Endothelial cell of umbilical vein (primary cell): ENCODE results near the gene ACVRL1. TPM values are rescaled to one million over a fixed set of nuclear protein-coding genes. Genes with fewer than 3 reads are reported as not detected.
A peak's percentile ranks its signal among the peaks of the same experiment; 100 is the strongest.

Experiments used
- BruUV-seq: library from RNA; stranded (reverse); fragments of 400-500 nt; replicated peaks from 2 replicates; lab custom pipeline; 2021; lab: Mats Ljungman, UMichigan
- CTCF ChIA-PET: fragments of 300-600, 350-600 bp; sonication (Branson Sonifier 250); formaldehyde crosslinking; loops from one replicate; lab custom pipeline; 2021; ENCODE audit warnings: antibody characterized with exemption, inconsistent platforms; lab: Charles Lee
- POLR2A ChIA-PET: fragments of 300-600, 350-600 bp; sonication (Branson Sonifier 250); formaldehyde crosslinking; loops from one replicate; lab custom pipeline; 2021; ENCODE audit warnings: antibody characterized with exemption, inconsistent platforms; lab: Charles Lee
- DNase-seq: peaks from one replicate; pipeline ENCODE4 v3.0.0-alpha.2; 2011; ENCODE audit warnings: low read depth, low spot score
- FAIRE-seq: peaks from 2 replicates; lab custom pipeline; 2011; peaks lifted over from hg19 to GRCh38; lab: Jason Lieb, UNC
- H2AFZ ChIP-seq: 2 replicates; pipeline ENCODE4 v1.6.0; 2012; ENCODE audit warnings: low read depth, low read length, control low read depth, inconsistent platforms
- H3K27ac ChIP-seq: 2 replicates; pipeline ENCODE4 v1.5.1; 2011; ENCODE audit warnings: low read depth, mild to moderate bottlenecking, control low read depth, low read length, moderate library complexity; ENCODE audit not compliant: insufficient read depth
- H3K27me3 ChIP-seq, 2 experiments: 2 replicates each; pipeline versions ENCODE4 v1.6.0 to v1.6.1; 2011; ENCODE audit warnings: low read length in 2 of 2, mixed read lengths in 1 of 2; ENCODE audit not compliant: control insufficient read depth in 2 of 2, insufficient read depth in 2 of 2
- H3K36me3 ChIP-seq, 2 experiments: 2 replicates in 1 of 2; 3 replicates in 1 of 2; pipeline ENCODE4 v1.5.1; 2011; ENCODE audit warnings: low read length in 2 of 2, mild to moderate bottlenecking in 1 of 2, moderate library complexity in 1 of 2; ENCODE audit not compliant: control insufficient read depth in 2 of 2, insufficient read depth in 2 of 2; ENCODE audit errors: extremely low read depth in 1 of 2
- H3K4me1 ChIP-seq: 3 replicates; pipeline ENCODE4 v1.5.1; 2011; ENCODE audit warnings: mild to moderate bottlenecking, low read length; ENCODE audit not compliant: control insufficient read depth, insufficient read depth; ENCODE audit errors: extremely low read depth
- H3K4me2 ChIP-seq: 2 replicates; pipeline ENCODE4 v1.6.1; 2011; ENCODE audit warnings: low read length, control low read depth, mixed read lengths; ENCODE audit not compliant: insufficient read depth
- H3K4me3 ChIP-seq, 3 experiments: fragments of 200-600 bp in 1 of 3; sonication (generic), shearing (Covaris generic) in 1 of 3; replicated peaks in 1 of 3; 2 replicates each; pipeline ENCODE4 v1.5.1; 2011 to 2016; ENCODE audit warnings: control low read depth in 3 of 3, low read length in 3 of 3, mild to moderate bottlenecking in 2 of 3, inconsistent platforms in 1 of 3, low read depth in 1 of 3, moderate library complexity in 1 of 3; ENCODE audit not compliant: insufficient read depth in 1 of 3
- H3K79me2 ChIP-seq: 2 replicates; pipeline ENCODE4 v1.6.0; 2012; ENCODE audit warnings: low read length, inconsistent platforms; ENCODE audit not compliant: control insufficient read depth, insufficient read depth
- H3K9ac ChIP-seq: replicated peaks from 2 replicates; pipeline ENCODE3; 2011; ENCODE audit warnings: low read length, control low read depth; ENCODE audit not compliant: insufficient read depth; ENCODE audit errors: extremely low read depth
- H3K9me1 ChIP-seq: replicated peaks from 3 replicates; pipeline ENCODE4 v1.6.0; 2011; ENCODE audit warnings: mild to moderate bottlenecking, low read length; ENCODE audit not compliant: control insufficient read depth, insufficient read depth; ENCODE audit errors: extremely low read depth
- H3K9me3 ChIP-seq: replicated peaks from 2 replicates; pipeline ENCODE4 v1.5.1; 2012; ENCODE audit warnings: low read length, inconsistent platforms; ENCODE audit not compliant: control insufficient read depth, insufficient read depth
- H4K20me1 ChIP-seq: replicated peaks from 2 replicates; pipeline ENCODE3; 2011; ENCODE audit warnings: mild to moderate bottlenecking, low read length; ENCODE audit not compliant: control insufficient read depth, insufficient read depth; ENCODE audit errors: extremely low read depth
- CTCF ChIP-seq, 2 donors: IDR thresholded peaks; 1 replicate in 1 of 2; 2 replicates in 1 of 2; pipeline ENCODE4 v1.5.1; 2011; ENCODE audit warnings: low read length in 2 of 2, mild to moderate bottlenecking in 2 of 2, moderate library complexity in 2 of 2, control low read depth in 1 of 2, inconsistent platforms in 1 of 2, low read depth in 1 of 2; ENCODE audit not compliant: insufficient read depth in 1 of 2; ENCODE audit errors: extremely low read depth in 1 of 2
- FOS ChIP-seq: IDR thresholded peaks from 2 replicates; pipeline ENCODE4 v1.6.1; 2011; ENCODE audit warnings: mild to moderate bottlenecking, low read length, moderate library complexity, borderline replicate concordance; ENCODE audit not compliant: insufficient read depth
- GATA2 ChIP-seq: IDR thresholded peaks from 2 replicates; pipeline ENCODE4 v1.7.0; 2011; ENCODE audit warnings: low read depth, mild to moderate bottlenecking, moderate library complexity, mixed read lengths, low read length; ENCODE audit not compliant: insufficient read length, insufficient read depth
- MYC ChIP-seq: IDR thresholded peaks from one replicate; pipeline ENCODE4 v1.6.1; 2011; ENCODE audit warnings: mild to moderate bottlenecking, low read depth, low read length
- POLR2A ChIP-seq: IDR thresholded peaks from 2 replicates; pipeline ENCODE4 v1.6.1; 2012; ENCODE audit warnings: low read depth, mild to moderate bottlenecking, control low read depth, low read length
- POLR2AphosphoS5 ChIP-seq: IDR thresholded peaks from 2 replicates; pipeline ENCODE4 v1.6.1; 2012; ENCODE audit warnings: low read depth, mild to moderate bottlenecking, control low read depth, low read length, moderate library complexity; ENCODE audit not compliant: insufficient read depth
- dilution Hi-C: fragments of 300-500 bp; cut with MboI; formaldehyde crosslinking; loops from one replicate; pipeline ENCODE4 v1.15.0; 2019; ENCODE audit warnings: low sequenced_read_pairs; ENCODE audit not compliant: extremely low pct_ligation_motif_present
- intact Hi-C: fragments of 100-400 bp; cut with micrococcal nuclease; formaldehyde crosslinking; loops from one replicate; pipeline ENCODE4 v1.10.0; 2022
- polyA plus RNA-seq, 4 experiments: library from polyadenylated mRNA; depleted of rRNA in 3 of 4; stranded (reverse) in 3 of 4; unstranded in 1 of 4; fragments of >200 nt; gene quantifications; 2 replicates each; pipeline versions ENCODE4 v1.2.1 to v1.2.3, GENCODE V29; 2011 to 2012; ENCODE audit warnings: missing spikeins in 1 of 4
- total RNA-seq: library from RNA; stranded (reverse); gene quantifications from 2 replicates; pipeline ENCODE4 v1.2.3, GENCODE V29; 2021

The ACVRL1 gene
- total and polyA plus RNA-seq, 2 donors (not counting 3 experiments of a cell fraction or from before 2014, with no cell fraction given): 355 to 404 TPM

- intact Hi-C loops: no loop called here
Observed at GRCh38 chr12:51863363-51863932, 43.9 kb upstream of the ACVRL1 start.

More at GRCh38 chr12:51863363-51863932, 43.9 kb upstream of the ACVRL1 start:
- no peak overlapping the region for H3K27ac ChIP-seq
- peak overlapping the region; percentile 76 for H2AFZ ChIP-seq
- BruUV-seq: no TSS peak
- dilution Hi-C loops: no loop called here
- H3K27me3 ChIP-seq: no peaks in the 10 kb centered on the region
- TF ChIP-seq FOS (no peak), CTCF (IDR thresholded peaks at IDR 0.05; ENCODE audit: extremely low read depth in 1 of 2, insufficient read depth in 1 of 2, low read depth in 1 of 2, low read length in 2 of 2) (no peak), POLR2A (no peak), GATA2 (no peak), MYC (no peak), POLR2AphosphoS5 (no peak)
- H4K20me1 ChIP-seq: no peaks in the 10 kb centered on the region
- no peaks in the 10 kb centered on the region for H3K9me1 ChIP-seq
- H3K9me3 ChIP-seq: no peaks in the 10 kb centered on the region
- FAIRE-seq: no peak
- no peak for DNase-seq
- no peak overlapping the region for H3K4me3 ChIP-seq
- H3K4me1 ChIP-seq: no peaks in the 10 kb centered on the region
- H3K9ac ChIP-seq: no peak overlapping the region
- H3K79me2 ChIP-seq: no peaks in the 10 kb centered on the region
- CTCF ChIA-PET: interaction anchor here (0.7 to 3.8 kb wide), 5 partner anchors 9 to 253 kb away, joined by 3 to 32 read pairs (median 8); no protein-coding TSS in a partner anchor
- H3K4me2 ChIP-seq: no peak overlapping the region
- POLR2A ChIA-PET: no interaction called here
- H3K36me3 ChIP-seq: no peaks in the 10 kb centered on the region
